K562 (cell line): ENCODE measurements around the gene SLC18A3. TPM values are rescaled to one million over a fixed set of nuclear protein-coding genes. Genes with fewer than 3 reads are reported as not detected.

Experiments used
- ZBTB40 ChIP-seq, 2 experiments: fragments of 450-650 bp in 1 of 2; sonication (generic) in 1 of 2; formaldehyde crosslinking in 1 of 2; IDR thresholded peaks; 2 replicates each; pipeline versions ENCODE4 v1.7.1 to v1.9.0; 2016 to 2022; ENCODE audit warnings: inconsistent platforms in 1 of 2, mild to moderate bottlenecking in 1 of 2, missing genetic modification reagents in 1 of 2
- polyA plus RNA-seq, 8 experiments: library from polyadenylated mRNA; depleted of rRNA in 4 of 8; stranded (reverse) in 5 of 8; unstranded in 3 of 8; fragments of >200 nt; fragmentation: Nextera tagmentation in 2 of 8; fragmentation: Illumina TruSeq in 1 of 8; extraction: Ambion mirVana in 2 of 8; extraction: Trizol in 1 of 8; gene quantifications; 2 replicates each; pipeline versions ENCODE4 v1.2.1 to v1.2.3, GENCODE V29; 2011 to 2014; ENCODE audit warnings: inconsistent platforms in 1 of 8, missing spikeins in 1 of 8
- total RNA-seq, 7 experiments: library from RNA; depleted of rRNA in 6 of 7; stranded (reverse); fragments of >200 nt in 6 of 7; fragmentation: Illumina TruSeq in 2 of 7; extraction: Trizol in 2 of 7; gene quantifications; 2 replicates each; pipeline versions ENCODE4 v1.2.1 to v1.2.3, GENCODE V29; 2011 to 2021; ENCODE audit warnings: low replicate concordance in 1 of 7

The SLC18A3 gene
- total and polyA plus RNA-seq, 9 of the 15 experiments (the other 6 are each of a cell fraction or from before 2014, with no cell fraction given), result not detected

- TF ChIP-seq ZBTB40 (IDR thresholded peaks at IDR 0.05), result no peak
- no peak for TF ChIP-seq ZBTB40 (CRISPR knock-in tag; IDR thresholded peaks at IDR 0.05)
Observed at GRCh38 chr10:49620286-49620810, 10.2 kb downstream of the SLC18A3 start (continued).
